ENCODE measurements around the gene TM9SF1. TPM values are rescaled to one million over a fixed set of nuclear protein-coding genes. Genes with fewer than 3 reads are reported as not detected.

TM9SF1 gene
- total and polyA plus RNA-seq, 9 of the 15 experiments (the other 6 are each of a cell fraction or from before 2014, with no cell fraction given), result 5.3 to 20.3 (median 11.8) TPM

- peak; percentile 46 for TF ChIP-seq MGA (IDR thresholded peaks at IDR 0.05)
- no peak for TF ChIP-seq HSF4 (CRISPR knock-in tag; IDR thresholded peaks at IDR 0.05; ENCODE audit: borderline replicate concordance)
- no peak for TF ChIP-seq ZNF75A (CRISPR knock-in tag; IDR thresholded peaks at IDR 0.05)
- TF ChIP-seq ZNF583 (CRISPR knock-in tag; IDR thresholded peaks at IDR 0.05), result no peak
- no peak for TF ChIP-seq RBM17 (IDR thresholded peaks at IDR 0.05; ENCODE audit: borderline replicate concordance, low read depth, low read length)
- no peak for TF ChIP-seq ZNF318 (IDR thresholded peaks at IDR 0.05; ENCODE audit: borderline replicate concordance in 1 of 2, low read depth in 1 of 2)
- no peak for TF ChIP-seq TAF7 (tag; IDR thresholded peaks at IDR 0.05)
Observed at GRCh38 chr14:24188251-24189058, 6.8 kb downstream of the TM9SF1 start, which contains the start of gene IPO4 (continued).
